OCI-LY3 (cell line): ENCODE measurements around the gene SELPLG.

Experiments used
- EZH2phosphoT487 ChIP-seq: fragments of 200-600 bp; shearing (Covaris generic); IDR thresholded peaks from 2 replicates; pipeline ENCODE4 v1.6.1; 2018; ENCODE audit warnings: antibody characterized with exemption, mixed run types, low read depth
- TF ChIP-seq, protein P1 (sequence below): fragments of 200-600, 300-600 bp; sonication (generic); IDR thresholded peaks from 2 replicates; pipeline ENCODE4 v1.5.1; 2014; ENCODE audit warnings: antibody characterized with exemption, low read length, low read depth

DNA sequence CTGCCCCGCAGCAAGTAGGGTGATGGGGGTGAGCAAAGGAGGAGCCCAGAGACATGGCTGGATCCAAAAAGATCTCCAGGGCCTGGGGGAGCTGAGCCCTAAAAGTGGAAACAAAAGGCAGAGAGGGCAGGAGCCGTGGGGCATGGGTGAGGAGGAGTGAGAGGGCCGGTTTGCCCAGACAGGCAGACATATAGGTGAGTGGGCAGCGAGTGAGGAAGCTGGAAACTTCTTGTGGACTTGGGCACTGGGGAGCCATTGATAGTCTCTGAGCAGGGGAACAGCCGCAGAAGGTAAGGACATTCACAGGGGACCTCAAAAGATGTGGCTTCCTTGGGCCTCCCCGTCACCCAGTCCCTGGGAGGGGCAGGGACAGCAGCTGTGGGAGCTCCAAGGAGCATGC lies 19.1 kb downstream of the SELPLG start:
- TF ChIP-seq, protein P1, sequence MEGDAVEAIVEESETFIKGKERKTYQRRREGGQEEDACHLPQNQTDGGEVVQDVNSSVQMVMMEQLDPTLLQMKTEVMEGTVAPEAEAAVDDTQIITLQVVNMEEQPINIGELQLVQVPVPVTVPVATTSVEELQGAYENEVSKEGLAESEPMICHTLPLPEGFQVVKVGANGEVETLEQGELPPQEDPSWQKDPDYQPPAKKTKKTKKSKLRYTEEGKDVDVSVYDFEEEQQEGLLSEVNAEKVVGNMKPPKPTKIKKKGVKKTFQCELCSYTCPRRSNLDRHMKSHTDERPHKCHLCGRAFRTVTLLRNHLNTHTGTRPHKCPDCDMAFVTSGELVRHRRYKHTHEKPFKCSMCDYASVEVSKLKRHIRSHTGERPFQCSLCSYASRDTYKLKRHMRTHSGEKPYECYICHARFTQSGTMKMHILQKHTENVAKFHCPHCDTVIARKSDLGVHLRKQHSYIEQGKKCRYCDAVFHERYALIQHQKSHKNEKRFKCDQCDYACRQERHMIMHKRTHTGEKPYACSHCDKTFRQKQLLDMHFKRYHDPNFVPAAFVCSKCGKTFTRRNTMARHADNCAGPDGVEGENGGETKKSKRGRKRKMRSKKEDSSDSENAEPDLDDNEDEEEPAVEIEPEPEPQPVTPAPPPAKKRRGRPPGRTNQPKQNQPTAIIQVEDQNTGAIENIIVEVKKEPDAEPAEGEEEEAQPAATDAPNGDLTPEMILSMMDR = no peak
- TF ChIP-seq EZH2phosphoT487 = no peak
